Suprapubic skin (tissue), 4 donors: Measurements from ENCODE around the gene GALNT12.

Experiments used
- CTCF ChIP-seq, 2 donors: fragments of 200-600 bp in 1 of 2; fragments of 450-650 bp in 1 of 2; sonication (generic) in 1 of 2; IDR thresholded peaks; one replicate each; pipeline ENCODE4 v1.5.1; 2016 to 2019; ENCODE audit warnings: antibody characterized with exemption in 2 of 2, mild to moderate bottlenecking in 1 of 2, moderate library complexity in 1 of 2
- EP300 ChIP-seq: sonication (generic); formaldehyde crosslinking; IDR thresholded peaks from one replicate; pipeline ENCODE4 v1.6.1; 2017; ENCODE audit warnings: antibody characterized with exemption
- POLR2A ChIP-seq, 2 donors: fragments of 450-650 bp; IDR thresholded peaks; one replicate each; pipeline ENCODE4 v1.6.1; 2017; ENCODE audit warnings: antibody characterized with exemption in 2 of 2, mild to moderate bottlenecking in 2 of 2, moderate library complexity in 2 of 2
- POLR2AphosphoS5 ChIP-seq, 3 donors: sonication (generic); formaldehyde crosslinking; IDR thresholded peaks; one replicate each; pipeline ENCODE4 v1.6.1; 2017; ENCODE audit warnings: antibody characterized with exemption in 3 of 3

DNA sequence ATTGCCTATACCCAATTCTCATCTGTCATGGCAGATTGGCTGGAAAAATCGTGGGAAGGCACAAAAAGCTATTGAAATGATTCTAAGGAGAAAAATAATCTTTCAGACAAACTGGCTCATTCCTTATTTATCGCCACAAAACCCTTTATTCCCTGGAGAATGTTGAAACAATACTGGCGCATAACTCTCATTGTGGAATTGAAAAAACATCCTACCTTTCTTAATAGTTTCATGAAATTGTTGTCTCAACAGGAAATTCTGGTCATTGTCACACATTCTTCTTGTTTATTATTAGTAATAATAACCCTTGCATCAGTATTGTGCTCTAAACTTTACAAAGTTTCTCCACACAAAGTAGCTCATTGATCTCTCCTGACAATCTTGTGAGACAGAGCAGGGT, 87.3 kb downstream of the GALNT12 start:
- TF ChIP-seq POLR2AphosphoS5 (IDR thresholded peaks at IDR 0.05) (no peak), POLR2A (IDR thresholded peaks at IDR 0.05) (no peak), CTCF (IDR thresholded peaks at IDR 0.05) (no peak), EP300 (no peak)
